ENCODE data around the gene CCDC124.

DNA sequence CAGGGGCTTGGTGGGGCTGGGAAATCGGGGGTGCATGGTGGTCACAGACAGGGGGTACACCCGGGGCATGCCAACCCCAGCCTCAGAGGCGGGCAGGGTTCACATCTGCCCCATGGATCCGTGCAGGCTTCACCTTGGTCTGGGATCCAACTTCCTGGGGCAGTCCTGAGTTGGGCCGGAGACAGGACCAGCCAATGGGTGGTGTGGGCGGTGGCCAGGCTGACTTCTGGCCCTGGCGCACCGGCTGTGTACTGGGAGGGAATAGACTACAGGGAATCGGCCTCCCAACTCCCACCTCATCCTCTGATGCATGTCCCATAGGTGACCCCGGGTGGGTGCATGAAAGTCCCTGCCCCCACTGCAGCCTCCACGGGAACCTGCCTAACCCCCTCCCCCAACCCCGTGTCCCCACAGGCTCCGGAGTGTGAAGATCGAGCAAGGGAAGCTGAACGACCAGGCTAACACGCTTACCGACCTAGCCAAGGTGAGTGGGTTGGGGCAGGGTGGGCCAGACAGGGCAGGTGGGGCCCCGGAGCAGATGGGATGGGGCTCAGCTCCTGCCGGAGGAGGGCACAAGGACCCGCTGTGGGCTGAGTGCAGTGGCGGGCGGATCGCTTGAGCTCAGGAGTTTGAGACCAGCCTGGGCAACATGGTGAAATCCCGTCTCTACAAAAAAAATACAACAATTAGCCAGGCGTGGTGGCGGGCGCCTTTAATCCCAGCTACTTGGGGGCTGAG, 60.4 kb downstream of the CCDC124 start:
- TF ChIP-seq CTCF (IDR thresholded peaks at IDR 0.05; ENCODE audit: low read depth, low read length, poor library complexity, severe bottlenecking) (no peak), EZH2phosphoT487 (IDR thresholded peaks at IDR 0.05; ENCODE audit: borderline replicate concordance, low read length) (no peak)
